Brain microvascular endothelial cell (primary cell): ENCODE measurements around the gene DLG2.
"Not testable (repeated sequence)": the region's sequence is repeated elsewhere in the genome, so short reads cannot be mapped to it uniquely, and the experiment has no call there.

Experiments
- DNase-seq: peaks from one replicate; pipeline ENCODE4 v3.0.0-alpha.2; 2020
- H3K27ac ChIP-seq: fragments of 250-450 bp; sonication (Bioruptor Pico); 2 replicates; pipeline ENCODE4 v1.5.1; 2020; ENCODE audit warnings: mild to moderate bottlenecking, moderate library complexity
- H3K27me3 ChIP-seq: fragments of 250-450 bp; sonication (Bioruptor Pico); replicated peaks from 2 replicates; pipeline ENCODE4 v1.5.1; 2020; ENCODE audit warnings: mild to moderate bottlenecking
- H3K36me3 ChIP-seq: fragments of 250-450 bp; sonication (Bioruptor Pico); replicated peaks from 2 replicates; pipeline ENCODE4 v1.5.1; 2020; ENCODE audit warnings: mild to moderate bottlenecking
- H3K4me3 ChIP-seq: 2 replicates; pipeline ENCODE4 v1.5.1; 2011; ENCODE audit warnings: low read depth, mild to moderate bottlenecking, control low read depth, low read length, moderate library complexity
- CTCF ChIP-seq: IDR thresholded peaks from 2 replicates; pipeline ENCODE4 v1.5.1; 2011; ENCODE audit warnings: low read depth, mild to moderate bottlenecking, moderate library complexity, low read length, control low read depth, inconsistent platforms; ENCODE audit errors: missing control alignments
- in situ Hi-C: cut with HindIII; loops from 2 replicates; pipeline ENCODE4 v1.10.0; 2017; ENCODE audit warnings: low sequenced_read_pairs, low pct_ligation_motif_present

DLG2 gene

DNA sequence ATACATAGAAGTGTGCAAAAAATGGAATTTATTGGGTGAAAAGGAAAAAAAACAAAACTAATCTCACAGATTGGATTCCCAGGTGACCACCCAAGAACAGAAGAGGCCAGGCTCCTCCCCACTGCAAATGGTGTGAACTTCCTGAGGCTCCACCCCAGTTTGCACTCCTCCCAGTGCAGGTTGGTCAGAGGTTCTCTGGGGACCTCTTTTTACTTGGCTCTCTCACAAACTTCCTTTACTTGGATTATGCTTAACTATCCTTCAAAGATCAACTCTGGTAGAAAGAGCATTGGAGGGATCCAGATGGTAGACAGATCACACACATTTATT is 2202.0 kb downstream of the DLG2 start:
- Histone ChIP-seq H3K27ac (no peak overlapping the region), H3K36me3 (no peaks in the 10 kb centered on the region), H3K4me3 (no peak overlapping the region), H3K27me3 (no peaks in the 10 kb centered on the region)
- no peak for TF ChIP-seq CTCF
- in situ Hi-C loops = no loop called here
- DNase-seq = no peak

DNA sequence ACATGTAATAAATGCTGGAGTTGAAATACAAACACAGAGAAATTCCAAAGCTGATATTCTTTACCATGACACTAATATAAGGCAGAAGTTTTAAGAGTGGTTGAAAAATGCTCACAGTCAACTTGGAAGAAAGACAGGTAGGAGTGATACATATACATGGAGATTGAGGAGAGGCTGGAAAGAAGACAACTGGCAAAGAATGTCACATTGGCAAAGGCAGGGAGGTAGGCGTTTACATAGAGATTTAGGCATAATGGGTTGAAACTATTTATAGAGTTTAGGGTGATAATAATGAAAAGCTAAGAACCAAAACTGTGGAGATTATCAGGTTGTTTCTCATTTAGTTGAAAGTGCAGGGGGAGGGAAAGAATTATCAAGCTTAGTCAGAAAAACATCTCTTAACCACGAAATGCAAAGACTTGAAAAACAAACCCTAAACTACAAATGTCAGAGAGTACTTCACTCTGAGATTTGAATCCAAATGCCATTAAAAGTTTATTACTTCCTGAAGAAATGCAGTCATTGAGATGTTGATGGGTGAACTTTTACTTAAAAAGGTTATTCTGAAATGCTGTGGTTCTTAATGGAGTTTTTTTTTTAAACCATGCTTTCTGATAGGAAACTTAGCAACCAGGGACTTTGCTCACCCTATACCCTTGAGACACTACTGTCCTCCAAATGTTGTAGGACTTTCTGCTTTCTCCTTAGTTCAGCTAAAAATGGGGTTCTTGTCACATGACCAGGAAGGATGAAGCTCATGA is 2202.6 kb downstream of the DLG2 start:
- no peak for DNase-seq
- Histone ChIP-seq H3K36me3 (no peaks in the 10 kb centered on the region), H3K27me3 (no peaks in the 10 kb centered on the region), H3K27ac (no peak overlapping the region), H3K4me3 (no peak overlapping the region)
- no peak for TF ChIP-seq CTCF
- in situ Hi-C loops = no loop called here

DNA sequence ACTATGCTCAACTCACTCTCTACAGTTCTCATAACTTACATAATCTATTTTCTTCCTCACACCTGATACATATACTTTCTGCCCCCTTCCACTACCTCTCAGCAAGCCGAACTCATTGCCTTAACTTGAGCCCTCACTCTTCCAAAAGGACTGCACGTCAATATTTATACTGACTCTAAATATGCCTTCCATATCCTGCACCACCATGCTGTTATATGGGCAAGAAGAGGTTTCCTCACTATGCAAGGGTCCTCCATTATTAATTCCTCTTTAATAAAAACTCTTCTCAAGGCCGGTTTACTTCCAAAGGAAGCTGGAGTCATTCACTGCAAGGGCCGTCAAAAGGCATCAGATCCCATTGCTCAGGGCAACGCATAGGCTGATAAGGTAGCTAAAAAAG is 2204.5 kb downstream of the DLG2 start:
- DNase-seq, in situ Hi-C loops, H3K27ac ChIP-seq, H3K36me3 ChIP-seq, H3K27me3 ChIP-seq, H3K4me3 ChIP-seq: not testable (repeated sequence)

GRCh38 chr11:83410605-83411565 is 2216.3 kb downstream of the DLG2 start:
- no peaks in the 10 kb centered on the region for H3K36me3 ChIP-seq
- in situ Hi-C loops = no loop called here
- no peak overlapping the region for H3K27ac ChIP-seq
- H3K27me3 ChIP-seq = no peaks in the 10 kb centered on the region
- no peak overlapping the region for H3K4me3 ChIP-seq
- DNase-seq = no peak
- TF ChIP-seq CTCF = no peak

DNA sequence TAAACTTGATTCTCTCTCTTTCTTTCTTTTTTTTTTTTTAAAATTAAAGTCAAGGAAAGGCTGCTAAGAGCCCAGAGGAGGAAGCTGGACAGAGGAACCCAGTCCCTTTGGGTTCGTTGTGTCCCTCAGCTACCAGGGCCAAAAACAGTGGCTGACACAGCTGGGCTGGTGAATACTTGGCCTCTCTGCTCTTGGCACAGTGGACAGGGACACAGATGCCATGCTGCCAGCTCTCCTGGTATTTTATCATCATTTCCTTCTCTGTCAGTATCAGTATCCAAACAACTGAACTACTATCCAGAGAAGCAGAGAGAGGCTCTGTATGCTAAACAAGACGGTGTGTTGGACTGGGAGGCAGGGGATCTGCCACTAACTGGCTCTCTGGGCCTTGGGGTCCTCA is 2217.3 kb downstream of the DLG2 start:
- no peaks in the 10 kb centered on the region for H3K36me3 ChIP-seq

More for the DNA sequence above, 2217.3 kb downstream of the DLG2 start:
- H3K4me3 ChIP-seq = no peak overlapping the region
- no peaks in the 10 kb centered on the region for H3K27me3 ChIP-seq
- H3K27ac ChIP-seq = no peak overlapping the region
- in situ Hi-C loops = no loop called here
- DNase-seq = no peak
- no peak for TF ChIP-seq CTCF
